CMK (cell line): ENCODE data around the gene RPS6KA5.
"Not testable (repeated sequence)": the region's sequence is repeated elsewhere in the genome, so short reads cannot be mapped to it uniquely, and the experiment has no call there.

ENCODE experiments used
- DNase-seq: peaks from one replicate; pipeline ENCODE4 v3.0.0-alpha.2; 2010; ENCODE audit warnings: low read depth

The RPS6KA5 gene

DNA sequence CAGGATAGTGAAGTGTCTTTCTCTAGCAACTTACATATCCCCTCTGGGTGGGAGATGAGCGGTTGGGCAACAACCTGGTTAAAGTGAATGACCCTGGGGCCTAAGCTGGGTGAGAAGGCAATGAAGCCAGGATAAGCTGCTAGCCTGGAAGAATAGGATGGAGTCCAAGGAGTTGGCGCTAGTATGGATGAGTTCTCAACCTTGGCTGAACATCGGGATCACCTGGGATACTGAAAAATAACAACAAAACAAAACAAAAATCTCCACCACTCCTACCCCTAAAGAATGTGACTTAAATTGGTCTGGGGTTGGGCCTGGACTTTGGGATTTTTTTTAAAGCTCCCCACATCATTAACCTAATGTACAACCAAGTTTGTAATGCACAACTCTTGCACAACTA lies 4.8 kb upstream of the RPS6KA5 start:
- DNase-seq, result no peak

GRCh38 chr14:91063119-91063518 lies 2.7 kb upstream of the RPS6KA5 start:
- DNase-seq, result peak; percentile 52

DNA sequence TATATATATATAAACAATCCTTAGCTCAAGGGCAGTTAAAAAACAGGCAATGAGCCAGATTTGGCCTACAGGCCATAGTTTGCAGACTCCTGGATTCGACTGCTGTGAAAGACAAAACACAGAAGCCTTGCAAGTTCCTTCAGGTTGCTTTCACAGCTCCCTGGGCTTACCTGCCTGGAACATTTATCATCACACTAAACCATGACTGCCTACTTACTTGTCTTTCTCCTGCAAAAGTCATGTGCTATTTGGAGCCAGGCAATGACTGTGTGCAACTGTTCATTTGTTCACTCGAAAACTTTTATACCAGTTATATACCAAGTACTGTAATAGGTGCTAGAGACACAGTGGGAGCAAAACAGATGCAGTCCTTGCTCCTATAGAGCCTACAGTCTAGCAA lies 2.2 kb upstream of the RPS6KA5 start:
- no peak for DNase-seq

- no peak for DNase-seq
These were observed 831 bp upstream of the RPS6KA5 start for GRCh38 chr14:91061056-91061887.

DNA sequence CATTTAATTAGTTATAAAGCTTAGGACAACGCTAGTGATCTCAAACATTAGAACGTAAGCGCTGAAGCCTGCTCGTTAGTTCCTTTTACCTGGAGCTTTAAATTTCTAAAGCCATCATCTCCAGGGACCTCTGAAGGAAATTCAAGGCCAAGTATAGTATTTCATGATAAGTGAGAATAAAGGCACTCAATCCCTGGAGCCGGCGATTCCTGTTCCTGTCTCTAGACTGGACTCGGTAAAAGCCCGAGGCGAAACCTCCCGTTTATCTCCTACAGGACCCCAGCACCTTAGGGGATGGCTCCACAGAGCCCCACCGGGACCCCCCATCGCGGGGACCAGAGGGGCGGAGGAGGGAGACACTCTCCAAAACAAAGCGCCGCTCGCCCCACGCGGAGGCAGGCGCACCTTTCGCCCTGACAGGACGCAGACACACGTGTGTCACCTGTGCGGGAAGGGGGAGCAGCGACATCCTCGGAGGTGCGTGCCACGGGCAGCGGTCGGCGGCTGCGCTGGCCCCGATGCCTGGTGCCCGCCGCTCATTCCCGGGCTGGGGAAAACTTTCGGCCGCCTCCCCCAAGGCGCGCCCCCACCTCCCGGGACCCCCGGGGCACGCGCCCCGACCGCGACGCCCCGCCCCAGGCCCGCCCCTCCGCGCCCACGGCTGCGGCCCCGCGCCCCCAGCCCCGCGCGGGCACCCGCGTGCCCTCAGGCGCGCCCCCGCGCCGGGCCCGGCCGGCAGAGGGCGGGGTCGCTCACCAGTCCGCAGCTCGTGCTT lies 678 bp downstream of the RPS6KA5 start:
- peak; percentile 30 for DNase-seq

GRCh38 chr14:91058042-91058581 lies 2.3 kb downstream of the RPS6KA5 start:
- no peak for DNase-seq

DNA sequence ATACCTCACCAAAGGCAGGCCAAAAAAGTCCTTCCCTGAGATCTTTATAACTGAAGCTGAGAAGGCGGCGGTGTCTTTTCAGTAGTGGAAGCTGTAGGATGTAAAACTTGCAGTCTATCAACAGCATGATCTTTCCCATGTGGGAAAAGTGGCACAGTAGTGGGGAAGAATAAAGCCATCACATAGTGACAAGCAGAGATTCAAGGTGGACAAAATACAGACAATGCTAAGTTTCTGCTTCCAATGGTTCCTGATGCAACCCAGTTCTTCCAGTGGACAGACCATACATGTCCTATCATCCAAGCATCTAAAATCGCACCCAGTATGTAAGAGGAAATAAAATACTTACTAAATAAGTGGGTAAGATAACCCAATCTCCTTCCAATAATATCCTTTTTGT lies 4.1 kb downstream of the RPS6KA5 start:
- DNase-seq, result no peak

- DNase-seq, result no peak
These were observed 5.4 kb downstream of the RPS6KA5 start for GRCh38 chr14:91055016-91055415.

GRCh38 chr14:91048676-91049075 lies 11.8 kb downstream of the RPS6KA5 start:
- no peak for DNase-seq

DNA sequence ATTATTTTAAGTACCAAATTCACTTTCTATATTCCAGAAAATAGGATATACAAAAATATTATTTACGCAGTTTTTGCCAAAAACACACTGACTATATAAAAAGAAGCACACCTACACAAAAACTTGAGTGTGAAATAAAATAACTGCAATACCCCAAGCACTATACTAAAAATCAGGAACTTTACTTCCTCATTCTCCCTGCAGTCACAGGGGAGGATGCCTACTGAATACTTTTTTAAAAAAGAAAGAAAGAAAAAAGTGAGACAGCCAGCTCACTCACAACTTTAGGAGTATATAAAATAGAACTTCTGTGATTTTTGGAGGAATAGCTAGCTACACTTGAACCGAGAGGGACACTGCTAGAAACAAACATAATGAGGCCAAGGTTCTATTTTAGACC lies 12.2 kb downstream of the RPS6KA5 start:
- no peak for DNase-seq

DNA sequence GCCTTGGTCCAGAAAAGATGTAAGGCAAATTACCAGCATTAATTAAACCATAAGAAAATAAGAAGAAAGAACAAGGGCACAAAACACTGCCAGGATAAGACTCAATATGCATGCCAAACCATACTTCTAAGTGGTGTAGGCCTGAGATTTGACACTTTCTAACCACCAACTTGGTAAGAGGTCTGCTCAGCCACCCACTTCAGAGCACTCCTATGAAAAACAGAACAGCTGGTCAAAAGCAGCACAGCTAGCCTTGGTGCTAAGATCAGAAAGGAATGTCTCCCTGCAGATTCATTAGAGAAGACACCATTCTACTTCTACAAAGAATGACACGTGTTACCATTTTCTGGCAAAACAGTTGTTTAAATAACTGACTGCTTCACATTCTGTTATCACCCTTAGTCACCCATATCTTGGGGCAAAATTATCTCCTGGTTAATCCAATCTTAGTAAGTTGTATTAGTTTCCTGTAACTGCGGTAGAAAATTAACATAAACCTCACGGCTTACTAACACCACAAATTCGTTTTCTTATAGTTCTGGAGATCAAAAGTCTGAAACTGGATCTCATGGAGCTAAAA lies 13.2 kb downstream of the RPS6KA5 start:
- DNase-seq, result no peak

GRCh38 chr14:91046488-91047072 lies 13.9 kb downstream of the RPS6KA5 start:
- DNase-seq, result no peak

- no peak for DNase-seq
These were observed 19.0 kb downstream of the RPS6KA5 start for GRCh38 chr14:91041450-91041849.

GRCh38 chr14:91040545-91040944 lies 19.9 kb downstream of the RPS6KA5 start:
- DNase-seq, result no peak

- DNase-seq, result no peak
These were observed 22.0 kb downstream of the RPS6KA5 start for GRCh38 chr14:91038439-91038838.

DNA sequence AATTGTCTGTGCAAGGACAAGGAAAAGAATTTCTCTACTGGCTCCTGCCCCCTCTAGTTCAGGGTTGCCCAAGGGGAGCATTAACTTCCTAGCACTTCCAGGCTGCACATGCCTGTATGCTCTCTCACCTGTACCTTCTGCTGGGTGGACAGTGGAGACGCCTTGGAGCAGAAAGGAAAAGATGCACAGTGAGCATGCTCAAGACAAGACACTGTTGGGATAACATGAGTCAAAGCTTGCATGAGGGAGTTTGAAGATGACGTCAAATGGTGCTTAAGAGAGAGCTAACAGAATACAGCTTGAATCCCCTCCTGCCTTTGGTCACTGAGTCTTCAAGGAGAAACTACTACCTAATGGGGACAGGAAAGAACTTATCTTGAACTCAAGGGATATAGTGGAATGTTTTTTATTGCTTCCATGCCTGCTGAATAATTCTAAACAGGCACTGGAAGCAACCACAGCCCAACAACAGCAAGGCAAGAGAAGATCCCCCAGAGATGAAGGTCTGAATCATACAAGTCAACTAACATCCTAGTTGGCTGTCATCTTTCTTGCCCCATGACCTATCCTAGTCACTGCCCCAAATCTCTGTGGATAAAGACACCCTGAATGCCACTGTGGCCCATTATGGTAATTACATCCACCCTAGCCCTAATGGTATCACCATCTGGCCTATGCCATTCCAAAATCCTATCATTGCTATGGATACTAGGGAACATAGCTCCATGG lies 23.5 kb downstream of the RPS6KA5 start:
- no peak for DNase-seq

DNA sequence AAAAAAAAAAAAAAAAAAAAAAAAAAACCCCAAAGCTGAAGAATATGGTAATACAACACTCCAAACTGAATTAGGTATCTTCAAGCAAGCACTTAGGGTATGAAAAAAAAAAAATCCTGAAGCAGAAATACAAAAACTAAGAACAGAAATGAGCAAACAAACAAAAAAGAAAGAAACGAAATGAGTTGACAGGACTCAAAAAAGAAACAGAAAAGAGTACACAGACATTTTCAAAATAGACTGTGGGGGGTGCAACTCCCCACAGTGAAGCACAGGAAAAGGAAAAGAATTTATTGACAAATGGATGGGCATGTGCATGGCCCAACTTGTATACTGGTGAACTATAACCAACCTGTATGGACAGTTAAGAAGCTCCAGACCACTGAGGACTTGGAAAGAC lies 24.6 kb downstream of the RPS6KA5 start:
- no peak for DNase-seq

DNA sequence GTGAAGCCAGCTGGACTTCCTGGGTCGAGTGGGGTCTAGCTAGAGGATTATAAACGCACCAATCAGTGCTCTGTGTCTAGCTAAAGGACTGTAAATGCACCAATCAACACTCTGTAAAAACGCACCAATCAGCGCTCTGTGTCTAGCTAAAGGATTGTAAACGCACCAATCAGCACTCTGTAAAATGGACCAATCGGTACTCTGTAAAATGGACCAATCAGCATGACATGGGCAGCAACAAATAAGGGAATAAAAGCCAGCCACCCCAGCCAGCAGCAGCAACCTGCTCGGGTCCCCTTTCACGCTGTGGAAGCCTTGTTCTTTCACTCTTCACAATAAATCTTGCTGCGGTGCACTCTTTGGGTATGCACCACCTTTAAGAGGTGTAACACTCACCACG lies 26.1 kb downstream of the RPS6KA5 start:
- DNase-seq, result not testable (repeated sequence)

DNA sequence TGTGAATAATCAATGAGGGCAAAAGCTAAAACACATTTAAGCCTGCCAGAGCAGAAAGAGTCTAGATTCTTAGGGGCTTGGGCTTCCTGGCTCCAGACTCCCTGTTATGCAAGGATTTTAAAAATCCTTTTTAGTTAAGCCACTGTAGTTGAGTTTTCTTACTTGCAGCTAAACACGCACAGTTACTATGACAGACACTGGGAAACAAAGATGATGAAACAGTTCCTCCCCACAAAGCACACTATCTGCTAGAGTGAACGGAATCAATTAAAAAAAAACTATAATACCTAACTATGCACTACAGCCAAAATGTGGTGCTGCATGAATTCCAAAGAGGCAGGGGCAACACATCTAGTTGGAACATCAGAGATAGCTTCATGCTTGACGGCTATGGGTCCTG lies 28.2 kb downstream of the RPS6KA5 start:
- no peak for DNase-seq

- DNase-seq, result no peak
These were observed 28.8 kb downstream of the RPS6KA5 start for GRCh38 chr14:91031666-91032065.

DNA sequence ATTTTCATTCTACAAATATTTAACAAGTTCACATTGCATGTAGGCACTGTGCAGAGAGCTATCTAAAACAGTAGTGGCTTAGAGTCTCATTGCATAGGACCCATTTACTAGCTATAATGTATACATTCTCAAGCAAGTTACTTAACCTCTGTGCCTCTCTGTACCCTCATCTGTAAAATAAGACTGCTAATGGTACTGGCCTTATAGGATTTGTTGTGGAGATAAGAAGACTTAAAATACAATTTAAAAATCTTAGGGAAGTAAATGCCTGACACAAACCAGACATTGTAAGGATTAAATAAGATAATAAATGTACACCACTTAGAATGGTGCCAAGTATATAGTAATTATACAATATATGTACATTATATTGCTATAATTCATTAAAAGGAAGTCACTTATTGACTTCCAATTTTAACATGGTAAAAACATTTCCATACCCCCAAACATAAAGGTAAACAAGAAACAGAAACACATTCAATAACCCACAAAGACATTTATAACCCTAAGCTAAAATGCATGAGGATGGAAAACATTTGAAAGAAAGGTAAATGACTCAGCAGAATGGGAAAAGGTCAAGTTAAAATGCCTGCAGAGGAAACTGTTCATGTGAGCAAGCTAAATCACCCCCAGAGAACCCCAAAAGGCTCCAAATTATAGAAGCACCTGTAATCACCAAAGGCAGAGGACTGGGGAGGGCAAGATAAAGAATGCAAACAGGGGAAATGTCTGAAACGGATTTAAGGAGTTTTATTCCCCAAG lies 30.8 kb downstream of the RPS6KA5 start:
- no peak for DNase-seq
